ENCODE data around the gene L3MBTL4. TPM values are rescaled to one million over a fixed set of nuclear protein-coding genes. Genes with fewer than 3 reads are reported as not detected.

L3MBTL4 gene
- total and polyA plus RNA-seq, 11 donors, result 0.27 to 3.3 (median 1.2) TPM

- no peak for DNase-seq
- no peaks in the 10 kb centered on the region for H3K27me3 ChIP-seq
- H3K36me3 ChIP-seq, result no peaks in the 10 kb centered on the region
- TF ChIP-seq POLR2A (IDR thresholded peaks at IDR 0.05), result no peak
- TF ChIP-seq CTCF (IDR thresholded peaks at IDR 0.05), result no peak
- H3K4me1 ChIP-seq, result peaks cover 0 to 13% (median 0%) of the 10 kb centered on the region in 12 donors
- no peak for ATAC-seq
- H3K9me3 ChIP-seq, result no peaks in the 10 kb centered on the region
- no peak overlapping the region for H3K4me3 ChIP-seq
- no peak overlapping the region for H3K27ac ChIP-seq
- intact Hi-C loops (cut with DNase I), result no loop called here
- WGBS, 4 donors, result 89 to 94% (median 92%) methylated on average over 12 of the region's 12 CpGs
Measured at GRCh38 chr18:6021306-6022073, 393.2 kb downstream of the L3MBTL4 start.

GRCh38 chr18:6018671-6019070 lies 396.0 kb downstream of the L3MBTL4 start:
- DNase-seq (no peak), ATAC-seq (no peak)
- Histone ChIP-seq H3K27me3 (no peaks in the 10 kb centered on the region), H3K27ac (no peak overlapping the region), H3K4me1 (peaks cover 0 to 4% (median 0%) of the 10 kb centered on the region in 12 donors), H3K9me3 (no peaks in the 10 kb centered on the region), H3K36me3 (no peaks in the 10 kb centered on the region), H3K4me3 (no peak overlapping the region)
- TF ChIP-seq POLR2A (IDR thresholded peaks at IDR 0.05) (no peak), CTCF (IDR thresholded peaks at IDR 0.05) (no peak)
- intact Hi-C loops (cut with DNase I), result no loop called here
- WGBS, 4 donors, result 65 to 100% (median 75%) methylated on average over 1 of the region's 1 CpG

DNA sequence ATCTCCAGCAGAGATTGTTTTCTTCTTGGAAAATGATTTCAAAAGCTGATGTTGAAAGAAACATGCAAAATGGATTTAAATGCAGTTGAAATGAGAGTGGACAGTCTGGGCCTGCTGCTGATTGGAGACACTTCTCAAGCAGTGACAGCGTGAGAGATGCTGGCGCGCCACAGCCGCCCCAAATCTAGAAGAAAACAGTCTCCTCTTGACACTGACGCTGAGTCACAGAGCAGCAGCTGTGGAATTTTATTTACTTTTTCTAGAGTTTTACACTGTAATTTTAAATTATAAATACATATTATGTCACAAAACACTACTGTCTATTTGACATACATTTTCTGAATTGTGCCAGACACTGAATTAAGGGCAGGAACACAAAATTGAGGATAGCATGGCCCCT lies 397.5 kb downstream of the L3MBTL4 start:
- DNase-seq (no peak), ATAC-seq (no peak)
- TF ChIP-seq CTCF (IDR thresholded peaks at IDR 0.05) (no peak), POLR2A (IDR thresholded peaks at IDR 0.05) (no peak)
- H3K9me3 ChIP-seq, result no peaks in the 10 kb centered on the region
- no peaks in the 10 kb centered on the region for H3K36me3 ChIP-seq
- H3K27ac ChIP-seq, result no peak overlapping the region
- no peaks in the 10 kb centered on the region for H3K27me3 ChIP-seq
- WGBS, 4 donors, result 60 to 81% (median 70%) methylated on average over 5 of the region's 5 CpGs
- H3K4me1 ChIP-seq, result no peaks in the 10 kb centered on the region
- intact Hi-C loops (cut with DNase I), result no loop called here
- H3K4me3 ChIP-seq, result no peak overlapping the region

DNA sequence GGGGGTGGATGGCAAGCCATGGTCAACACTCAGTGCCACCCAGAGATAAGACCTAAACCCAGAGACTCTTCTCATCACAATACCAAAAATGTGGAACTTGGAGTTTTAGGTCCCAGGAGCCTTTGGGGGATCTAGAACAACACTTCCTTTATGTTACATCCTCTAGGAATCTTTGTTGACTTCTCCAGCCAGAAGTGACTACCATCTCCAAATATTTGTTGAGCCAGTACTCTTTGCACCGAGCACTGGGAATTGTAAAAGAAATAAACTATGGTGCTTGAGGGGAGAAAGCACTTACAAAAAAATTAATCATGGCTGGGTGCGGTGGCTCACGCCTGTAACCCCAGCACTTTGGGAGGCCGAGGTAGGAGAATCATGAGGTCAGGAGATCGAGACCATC lies 399.3 kb downstream of the L3MBTL4 start:
- Histone ChIP-seq H3K4me3 (no peak overlapping the region), H3K4me1 (peaks cover 0 to 8% (median 0%) of the 10 kb centered on the region in 12 donors), H3K36me3 (no peaks in the 10 kb centered on the region), H3K27ac (no peak overlapping the region), H3K9me3 (no peaks in the 10 kb centered on the region), H3K27me3 (no peaks in the 10 kb centered on the region)
- intact Hi-C loops (cut with DNase I), result no loop called here
- no peak for TF ChIP-seq POLR2A (IDR thresholded peaks at IDR 0.05)
- no peak for ATAC-seq
- 88 to 95% (median 92%) methylated on average over 5 of the region's 5 CpGs for WGBS, 4 donors
- DNase-seq, result no peak

Data from heart left ventricle (tissue), 16 donors.